GM21367 (cell line): ENCODE data around the gene C1QTNF8.

Experiments used
- ATAC-seq: cut with Tn5 transposase; IDR thresholded peaks from one replicate; pipeline ENCODE4 v1.9.1; 2021; ENCODE audit not compliant: unreplicated experiment

Gene C1QTNF8

DNA sequence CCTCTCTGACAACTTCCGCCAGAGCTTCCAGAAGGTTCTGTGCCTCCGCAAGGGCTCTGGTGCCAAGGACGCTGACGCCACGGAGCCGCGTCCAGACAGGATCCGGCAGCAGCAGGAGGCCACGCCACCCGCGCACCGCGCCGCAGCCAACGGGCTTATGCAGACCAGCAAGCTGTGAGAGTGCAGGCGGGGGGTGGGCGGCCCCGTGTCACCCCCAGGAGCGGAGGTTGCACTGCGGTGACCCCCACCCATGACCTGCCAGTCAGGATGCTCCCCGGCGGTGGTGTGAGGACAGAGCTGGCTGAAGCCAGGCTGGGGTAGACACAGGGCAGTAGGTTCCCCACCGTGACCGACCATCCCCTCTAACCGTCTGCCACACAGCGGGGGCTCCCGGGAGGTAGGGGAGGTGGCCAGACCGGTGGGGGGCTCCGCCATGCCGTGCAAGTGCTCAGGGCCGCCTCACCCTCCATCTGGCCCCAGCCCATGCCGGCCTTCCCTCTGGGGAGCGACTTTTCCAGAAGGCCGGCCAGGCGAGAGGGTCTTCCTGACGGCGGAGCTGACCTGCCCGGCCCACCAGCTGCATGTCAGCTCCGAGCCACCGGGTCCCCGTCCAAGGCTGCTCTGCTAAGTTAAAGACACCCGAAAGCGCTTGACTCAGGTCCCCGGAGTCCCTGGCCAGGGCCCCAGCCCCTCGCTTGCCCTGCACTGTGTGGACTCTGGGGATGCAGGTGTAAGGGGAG, 16.1 kb downstream of the C1QTNF8 start:
- ATAC-seq, result no peak

DNA sequence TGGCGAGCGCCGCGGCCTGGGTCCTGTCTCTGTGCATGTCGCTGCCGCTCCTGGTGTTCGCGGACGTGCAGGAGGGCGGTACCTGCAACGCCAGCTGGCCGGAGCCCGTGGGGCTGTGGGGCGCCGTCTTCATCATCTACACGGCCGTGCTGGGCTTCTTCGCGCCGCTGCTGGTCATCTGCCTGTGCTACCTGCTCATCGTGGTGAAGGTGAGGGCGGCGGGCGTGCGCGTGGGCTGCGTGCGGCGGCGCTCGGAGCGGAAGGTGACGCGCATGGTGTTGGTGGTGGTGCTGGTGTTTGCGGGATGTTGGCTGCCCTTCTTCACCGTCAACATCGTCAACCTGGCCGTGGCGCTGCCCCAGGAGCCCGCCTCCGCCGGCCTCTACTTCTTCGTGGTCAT, 16.7 kb downstream of the C1QTNF8 start:
- no peak for ATAC-seq

- no peak for ATAC-seq
Observed at GRCh38 chr16:1078579-1079021, 17.4 kb downstream of the C1QTNF8 start.

DNA sequence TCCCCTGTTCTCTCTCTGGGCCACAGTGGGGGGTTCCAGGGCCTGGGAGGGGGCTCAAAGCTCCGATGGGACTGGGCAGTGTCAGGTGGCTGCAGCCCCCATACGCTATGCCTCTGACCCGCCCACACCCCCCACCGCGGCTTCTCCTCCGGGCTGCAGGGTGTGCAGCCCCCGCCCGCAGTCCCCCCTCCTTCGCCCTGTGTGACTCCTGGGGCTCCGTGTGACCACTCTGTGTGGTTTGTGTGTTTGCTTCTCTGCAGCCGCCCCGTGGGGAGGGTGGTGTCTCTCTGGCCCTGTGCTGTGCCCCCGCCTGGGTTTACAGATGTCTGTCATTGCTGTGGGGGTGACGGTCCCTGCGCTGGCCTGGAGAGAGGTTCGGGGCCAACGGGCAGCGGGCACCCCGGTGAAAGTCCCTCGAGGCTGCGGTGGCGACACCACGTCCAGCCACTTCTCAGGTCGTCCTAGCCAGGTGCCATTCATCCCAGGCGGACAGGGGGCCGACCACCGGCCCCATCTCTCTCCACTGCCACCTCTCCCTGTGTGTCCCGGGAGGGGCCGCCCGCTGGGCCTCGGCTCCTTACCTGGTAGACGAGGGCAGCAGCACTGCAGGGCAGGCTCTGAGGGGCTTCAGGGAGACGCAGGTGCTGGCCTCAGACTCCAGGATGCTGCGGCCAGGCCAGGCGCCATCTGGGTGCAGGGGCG, 18.0 kb downstream of the C1QTNF8 start:
- no peak for ATAC-seq

GRCh38 chr16:1076801-1077576, 19.1 kb downstream of the C1QTNF8 start:
- ATAC-seq, result no peak

- no peak for ATAC-seq
Observed at GRCh38 chr16:1075546-1075945, 20.5 kb downstream of the C1QTNF8 start.

DNA sequence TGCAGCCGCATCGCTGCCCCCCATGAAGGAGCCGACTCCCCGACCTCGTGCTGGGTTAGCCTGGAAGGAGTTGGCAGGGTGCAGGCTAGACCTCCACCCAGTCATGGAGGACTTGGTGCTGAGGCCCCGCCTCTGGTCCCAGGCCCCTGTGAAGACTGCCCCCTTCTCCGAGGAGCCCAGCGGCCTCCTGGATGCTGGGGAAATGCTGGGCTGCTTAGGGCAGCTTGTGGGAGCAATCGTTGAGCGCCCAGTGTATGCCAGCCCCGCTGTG, 21.7 kb downstream of the C1QTNF8 start:
- ATAC-seq, result no peak

- no peak for ATAC-seq
Observed at GRCh38 chr16:1073566-1074378, 22.3 kb downstream of the C1QTNF8 start.

DNA sequence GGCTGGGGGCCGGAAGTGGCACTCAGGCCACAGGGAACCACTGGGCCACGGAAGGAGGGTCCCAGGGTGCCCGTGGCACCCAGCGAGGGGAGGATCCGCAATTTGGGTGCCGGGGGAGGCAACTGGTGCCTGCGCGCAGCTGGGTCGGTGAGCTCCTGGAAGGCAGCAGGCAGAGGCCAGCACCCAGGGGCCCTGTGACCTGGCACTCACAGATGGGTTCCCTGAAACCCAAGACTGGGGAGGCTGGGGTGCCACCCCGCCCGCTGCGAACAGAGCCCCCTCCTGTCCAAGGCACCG, 22.8 kb downstream of the C1QTNF8 start:
- no peak for ATAC-seq

DNA sequence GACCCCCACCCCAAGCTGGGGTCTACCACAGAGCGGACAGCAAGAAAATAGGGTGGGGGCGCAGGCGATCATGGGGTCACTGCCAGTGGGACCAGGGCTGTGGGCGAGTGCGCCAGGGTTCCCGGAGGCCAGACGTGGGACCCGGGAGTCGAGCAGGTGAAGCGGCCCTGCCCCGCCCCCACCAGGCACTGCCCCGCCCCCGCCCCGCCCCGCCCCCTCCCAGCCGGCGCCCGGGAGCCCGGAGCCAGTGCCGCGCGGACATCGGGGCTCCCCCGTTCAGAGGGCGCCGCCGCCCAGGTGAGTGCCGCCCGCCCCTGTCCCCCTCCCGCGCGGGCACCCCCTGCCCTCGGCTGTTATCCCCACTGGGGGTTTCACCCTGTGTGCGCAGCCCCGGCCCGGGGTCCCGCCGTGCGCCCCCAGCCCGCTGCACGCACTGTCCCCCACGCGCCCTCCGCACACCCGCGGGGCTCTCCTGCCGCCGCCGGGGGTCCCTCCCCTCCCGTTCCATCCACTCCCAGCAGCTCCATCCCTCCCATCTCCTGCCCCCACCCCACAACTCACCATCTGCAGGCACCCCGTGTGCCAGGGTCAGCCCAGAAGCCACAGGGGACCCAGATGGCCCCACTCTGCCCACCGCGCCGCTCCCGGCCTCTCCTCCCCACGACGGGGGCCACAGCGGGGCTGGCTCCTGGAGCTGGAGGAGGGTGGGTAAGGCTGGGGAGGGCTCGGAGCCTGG, 23.4 kb downstream of the C1QTNF8 start, which contains the start of gene SSTR5:
Gene SSTR5, plus strand, starts transcription at position 222 of the 736 bp plus-strand sequence. CDS start 6,122 bp downstream, outside the sequence.
- no peak for ATAC-seq

DNA sequence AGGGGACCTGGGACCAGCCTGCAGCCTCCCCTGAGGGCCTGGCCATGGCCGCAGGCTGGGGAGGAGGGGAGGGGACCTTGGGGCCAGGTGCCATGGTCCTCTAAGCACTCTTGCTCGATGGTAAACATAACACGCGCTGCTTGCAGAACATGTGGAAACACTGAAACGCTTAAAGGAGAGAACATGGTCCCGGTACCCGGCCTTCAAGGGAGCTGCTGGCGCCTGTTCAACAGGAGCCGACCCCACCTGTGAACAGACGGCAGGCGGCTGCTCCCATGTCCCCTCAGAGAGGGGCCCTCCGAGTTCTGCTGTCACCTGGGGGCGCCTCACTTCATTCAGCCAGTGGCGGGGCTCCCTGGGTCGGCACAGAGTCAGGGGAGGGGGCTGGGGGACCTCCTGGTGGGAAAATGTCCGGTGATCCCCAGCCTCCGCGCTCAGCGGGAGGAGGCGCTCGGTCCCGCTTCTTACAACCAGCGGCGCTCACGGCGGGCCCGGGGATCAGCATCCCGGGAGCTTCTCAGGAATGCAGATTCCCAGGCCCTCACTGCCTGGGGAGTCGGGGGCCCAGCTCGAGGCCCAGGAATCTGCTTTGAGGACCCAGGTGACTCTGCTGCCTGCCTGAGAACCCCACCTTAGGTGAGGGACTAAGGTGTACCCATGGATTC, 24.4 kb downstream of the C1QTNF8 start:
- no peak for ATAC-seq

DNA sequence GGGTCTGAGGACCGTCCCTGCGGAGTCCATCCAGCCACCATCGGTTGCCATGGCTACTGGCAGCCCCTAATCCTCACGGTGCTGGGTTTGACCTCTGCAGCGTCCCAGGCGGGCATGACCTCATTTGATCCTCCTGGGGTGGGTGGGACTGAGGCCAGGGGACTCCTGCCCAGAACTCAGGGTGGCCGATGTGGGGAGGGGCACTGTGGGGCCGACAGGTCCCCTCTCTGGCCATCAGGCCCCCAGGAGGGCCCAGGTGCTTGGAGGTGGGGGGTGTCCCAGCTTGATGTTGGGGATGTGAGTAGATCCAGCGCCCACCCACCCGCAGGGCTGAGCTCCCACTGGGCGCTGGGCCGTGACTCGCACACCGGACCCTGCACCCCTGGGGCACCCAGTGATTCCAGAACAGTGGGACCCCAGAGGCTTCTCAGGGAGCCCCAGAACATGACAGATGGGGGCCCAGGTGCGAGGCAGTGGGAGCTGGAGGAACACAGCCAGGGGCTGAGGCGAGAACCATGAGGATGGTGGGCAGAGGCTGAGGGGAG, 25.1 kb downstream of the C1QTNF8 start:
- no peak for ATAC-seq

DNA sequence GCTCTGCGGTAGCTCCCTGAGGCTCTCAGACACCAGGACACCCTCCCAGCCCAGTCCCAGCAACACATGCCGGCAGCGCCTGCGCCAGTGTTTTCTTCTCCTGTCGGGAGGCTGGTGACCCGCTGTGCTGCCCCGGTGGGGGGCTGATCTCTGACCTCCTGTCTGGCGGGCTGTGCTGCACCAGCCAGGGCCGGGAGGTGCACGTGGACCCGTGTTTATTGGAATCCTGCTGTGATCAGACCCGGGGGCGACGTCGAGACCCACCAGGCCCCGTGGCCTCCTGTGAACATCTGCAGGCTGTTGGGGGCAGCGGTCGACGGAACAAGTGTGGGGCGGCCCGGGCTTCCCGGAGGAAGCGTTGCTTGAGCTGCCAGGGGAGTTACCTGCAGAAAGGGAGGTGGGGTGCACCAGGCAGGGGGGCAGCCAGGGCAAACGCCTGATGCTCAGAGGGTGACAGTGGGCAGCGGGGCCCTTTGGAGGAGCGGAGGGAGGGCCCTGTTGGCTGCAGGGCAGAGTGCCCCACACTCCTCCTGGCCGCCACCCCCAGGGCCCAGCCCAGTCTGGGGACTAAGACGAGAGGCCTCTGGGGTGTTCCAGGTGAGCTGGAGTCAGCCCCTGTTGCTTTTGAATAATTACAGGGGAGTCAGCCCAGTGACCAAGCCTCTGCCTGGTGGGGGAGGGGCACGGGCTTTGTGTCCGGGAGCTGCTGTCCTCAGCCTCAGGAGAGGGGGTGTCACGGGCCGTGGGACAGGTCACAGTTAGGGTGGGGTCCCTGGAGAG, 25.8 kb downstream of the C1QTNF8 start:
- no peak for ATAC-seq

DNA sequence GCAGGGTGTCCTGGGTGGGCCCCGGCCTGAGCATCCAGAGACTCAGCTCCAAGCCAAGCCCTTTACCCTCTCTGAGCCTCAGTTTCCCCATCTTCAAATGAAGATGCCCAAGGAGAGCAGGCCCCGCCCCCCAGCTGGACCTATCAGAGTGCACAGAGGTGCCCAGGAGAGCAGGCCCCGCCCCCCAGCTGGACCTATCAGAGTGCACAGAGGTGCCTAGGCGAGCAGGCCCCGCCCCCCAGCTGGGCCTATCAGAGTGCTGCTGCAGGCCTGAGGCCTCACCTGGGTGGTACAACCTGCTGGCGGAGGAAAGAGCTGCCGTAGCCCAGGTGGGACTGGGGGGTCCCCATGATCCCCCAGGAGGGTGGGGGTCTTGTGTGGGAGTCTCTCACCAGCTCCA, 26.9 kb downstream of the C1QTNF8 start:
- ATAC-seq, result no peak

DNA sequence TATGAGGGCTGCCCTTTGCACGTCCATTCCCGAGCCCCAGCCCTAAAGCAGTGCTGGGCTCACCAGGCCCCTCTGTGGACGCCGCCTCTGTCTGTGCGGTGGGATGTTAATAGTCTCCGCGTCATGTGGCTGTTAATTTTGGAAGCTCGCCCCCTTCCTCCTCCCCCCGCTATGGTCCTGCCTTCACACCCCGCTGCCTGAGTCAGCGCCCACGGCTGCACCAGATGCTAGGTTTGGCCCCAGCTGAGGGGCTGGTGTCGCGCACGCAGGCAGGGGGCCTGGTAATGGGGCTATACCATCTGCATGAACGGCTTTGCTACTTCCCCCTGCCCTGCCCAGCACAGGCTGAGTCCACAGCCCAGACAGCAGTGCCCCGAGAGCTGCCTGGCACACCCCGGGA, 27.6 kb downstream of the C1QTNF8 start:
- no peak for ATAC-seq

DNA sequence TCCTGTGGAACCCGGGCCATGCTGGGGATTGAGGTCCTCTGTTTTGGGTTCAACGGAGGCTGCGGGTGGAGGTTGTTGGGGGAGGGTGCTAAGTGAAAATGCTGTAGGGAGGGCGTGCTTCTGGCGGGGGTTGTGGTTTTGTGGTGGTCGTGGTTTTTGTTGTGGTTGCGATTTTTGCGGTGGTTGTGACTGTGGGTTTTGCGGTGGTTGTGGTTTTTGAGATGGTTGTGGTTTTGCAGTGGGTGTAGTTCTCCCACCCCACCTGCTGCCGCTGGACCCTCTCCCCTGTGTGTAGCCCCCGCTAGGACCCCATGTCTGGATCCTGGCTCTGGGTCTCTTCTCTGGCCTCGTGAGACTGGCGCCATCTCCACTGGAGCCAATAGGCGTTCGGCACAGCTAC, 28.4 kb downstream of the C1QTNF8 start:
- no peak for ATAC-seq

- no peak for ATAC-seq
Observed at GRCh38 chr16:1066584-1067172, 29.4 kb downstream of the C1QTNF8 start.

GRCh38 chr16:1065469-1066128, 30.4 kb downstream of the C1QTNF8 start:
- no peak for ATAC-seq
